ENCODE results near the gene CYP46A1.

The CYP46A1 gene

GRCh38 chr14:99741227-99741976, 57.3 kb downstream of the CYP46A1 start:
- Mint-ChIP-seq H3K4me3 (no peak overlapping the region), H3K9me3 (no peaks in the 10 kb centered on the region), H3K4me1 (peaks cover 55% of the 10 kb centered on the region), H3K27ac (peak overlapping the region in 1 of 3 experiments; percentile 55), H3K27me3 (ENCODE audit: low read depth) (peaks cover 29% of the 10 kb centered on the region), H3K36me3 (ENCODE audit: low read depth) (no peaks in the 10 kb centered on the region)
- TF ChIP-seq CTCF (IDR thresholded peaks at IDR 0.05; ENCODE audit: unreplicated experiment in 3 of 3): no peak

- Mint-ChIP-seq H3K27ac (peak overlapping the region in 1 of 3 experiments; percentile 5), H3K36me3 (ENCODE audit: low read depth) (no peaks in the 10 kb centered on the region), H3K9me3 (no peaks in the 10 kb centered on the region), H3K4me3 (peak overlapping the region in 1 of 3 experiments; percentile 3), H3K4me1 (peaks cover 58% of the 10 kb centered on the region), H3K27me3 (ENCODE audit: low read depth) (peaks cover 29% of the 10 kb centered on the region)
- no peak for TF ChIP-seq CTCF (IDR thresholded peaks at IDR 0.05; ENCODE audit: unreplicated experiment in 3 of 3)
These were observed 58.0 kb downstream of the CYP46A1 start for GRCh38 chr14:99742074-99742473.

GRCh38 chr14:99742509-99743487, 58.7 kb downstream of the CYP46A1 start:
- peaks cover 29% of the 10 kb centered on the region for H3K27me3 Mint-ChIP-seq (ENCODE audit: low read depth)
- H3K4me1 Mint-ChIP-seq: peaks cover 62% of the 10 kb centered on the region
- no peaks in the 10 kb centered on the region for H3K9me3 Mint-ChIP-seq
- no peaks in the 10 kb centered on the region for H3K36me3 Mint-ChIP-seq (ENCODE audit: low read depth)
- H3K27ac Mint-ChIP-seq: peak overlapping the region in 1 of 3 experiments; percentile 5
- TF ChIP-seq CTCF (IDR thresholded peaks at IDR 0.05; ENCODE audit: unreplicated experiment in 3 of 3): no peak
- no peak overlapping the region for H3K4me3 Mint-ChIP-seq

GRCh38 chr14:99744199-99744872, 60.2 kb downstream of the CYP46A1 start:
- no peaks in the 10 kb centered on the region for H3K9me3 Mint-ChIP-seq
- H3K36me3 Mint-ChIP-seq (ENCODE audit: low read depth): no peaks in the 10 kb centered on the region
- peak in 1 of 3 experiments; percentile 9 for TF ChIP-seq CTCF (IDR thresholded peaks at IDR 0.05; ENCODE audit: unreplicated experiment in 3 of 3)
- peaks cover 63% of the 10 kb centered on the region for H3K4me1 Mint-ChIP-seq
- H3K4me3 Mint-ChIP-seq: no peak overlapping the region
- H3K27me3 Mint-ChIP-seq (ENCODE audit: low read depth): peaks cover 36% of the 10 kb centered on the region
- H3K27ac Mint-ChIP-seq: peak overlapping the region in 2 of 3 experiments; percentile 46 to 49

GRCh38 chr14:99744873-99745224, 60.8 kb downstream of the CYP46A1 start:
- H3K4me3 Mint-ChIP-seq: no peak overlapping the region
- peak overlapping the region in 2 of 3 experiments; percentile 46 to 49 for H3K27ac Mint-ChIP-seq
- H3K9me3 Mint-ChIP-seq: no peaks in the 10 kb centered on the region
- peaks cover 63% of the 10 kb centered on the region for H3K4me1 Mint-ChIP-seq
- peaks cover 38% of the 10 kb centered on the region for H3K27me3 Mint-ChIP-seq (ENCODE audit: low read depth)
- no peak for TF ChIP-seq CTCF (IDR thresholded peaks at IDR 0.05; ENCODE audit: unreplicated experiment in 3 of 3)
- H3K36me3 Mint-ChIP-seq (ENCODE audit: low read depth): no peaks in the 10 kb centered on the region

Data from nephron (organoid).